ENCODE results near the gene ADAMTS4. TPM values are rescaled to one million over a fixed set of nuclear protein-coding genes. Genes with fewer than 3 reads are reported as not detected.

Gene ADAMTS4
- total RNA-seq, 1 experiment from 2014 or later: 31.6 TPM

DNA sequence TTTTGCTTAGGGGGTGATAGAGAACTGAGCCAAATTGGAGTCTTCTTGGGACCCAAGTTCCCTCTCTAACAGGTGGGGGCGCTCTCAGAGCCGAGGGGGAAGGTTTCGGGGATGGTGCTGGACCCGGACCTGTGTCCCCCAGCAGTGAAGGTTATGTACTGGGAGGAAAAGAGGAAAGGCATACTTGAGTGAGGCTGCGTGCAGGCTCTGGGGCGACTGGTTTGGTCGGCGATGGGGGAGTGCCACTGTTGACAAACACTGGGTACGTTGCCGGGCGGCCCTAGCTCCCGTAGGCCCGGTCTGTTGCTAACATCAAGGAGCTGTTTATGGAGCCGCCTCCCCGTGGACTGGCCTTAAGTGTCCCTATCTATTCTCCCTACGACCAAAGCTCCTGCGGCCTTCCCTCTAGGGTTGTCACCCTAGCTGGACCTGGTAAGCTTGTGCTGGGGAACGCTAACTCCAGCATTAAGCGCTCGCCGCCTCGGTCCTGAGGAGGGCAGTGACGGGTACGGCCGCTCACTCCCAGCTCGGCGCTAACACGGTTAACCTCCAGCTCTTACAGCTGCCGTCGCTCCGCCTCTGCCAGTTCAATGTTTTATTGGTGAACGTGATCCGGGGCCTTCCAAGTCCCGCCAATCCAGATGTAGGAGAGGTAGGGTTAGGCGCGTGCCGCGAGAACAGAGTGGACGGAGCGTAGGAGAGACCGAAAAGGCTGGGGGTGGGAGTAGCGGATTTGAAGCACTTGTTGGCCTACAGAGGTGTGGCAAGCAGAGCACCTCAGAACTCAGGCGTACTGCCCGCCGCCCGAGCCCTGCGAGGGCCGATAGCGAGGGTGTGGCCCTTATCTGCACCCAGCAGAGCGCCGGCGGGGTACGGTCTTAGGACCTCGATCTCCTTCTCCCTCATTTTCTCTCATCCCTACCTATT, 32.8 kb downstream of the ADAMTS4 start, which contains the start of gene PPOX:
Gene PPOX (plus strand): TSS at position 685 of the 927 bp plus-strand sequence. CDS start 422 bp downstream, outside the sequence.
- H3K27ac ChIP-seq (ENCODE audit: low read depth, low read length, poor library complexity, severe bottlenecking): peak within 1 kb of the TSS; percentile 69
- BruUV-seq (replicated peaks): no TSS peak

DNA sequence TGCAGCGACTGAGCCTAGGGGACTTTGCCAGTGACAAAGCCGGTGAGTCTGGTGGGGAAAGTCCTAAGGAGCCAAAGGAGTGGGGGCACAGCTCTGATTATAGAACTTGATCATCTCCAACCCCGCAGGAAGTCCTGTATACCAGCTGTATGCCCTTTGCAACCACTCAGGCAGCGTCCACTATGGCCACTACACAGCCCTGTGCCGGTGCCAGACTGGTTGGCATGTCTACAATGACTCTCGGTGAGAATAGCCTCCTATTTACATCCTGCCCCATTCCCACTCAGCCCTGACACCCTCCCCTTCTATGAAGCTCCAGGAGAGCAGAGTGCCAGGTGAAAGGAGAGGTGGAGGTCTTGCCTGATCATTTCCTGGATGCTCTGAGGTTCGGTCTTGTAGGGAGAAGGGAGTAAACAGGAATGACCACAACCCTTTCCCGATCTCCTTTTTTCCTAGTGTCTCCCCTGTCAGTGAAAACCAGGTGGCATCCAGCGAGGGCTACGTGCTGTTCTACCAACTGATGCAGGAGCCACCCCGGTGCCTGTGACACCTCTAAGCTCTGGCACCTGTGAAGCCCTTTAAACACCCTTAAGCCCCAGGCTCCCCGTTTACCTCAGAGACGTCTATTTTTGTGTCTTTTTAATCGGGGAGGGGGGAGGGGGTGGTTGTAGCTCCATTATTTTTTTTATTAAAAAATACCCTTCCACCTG, 33.8 kb downstream of the ADAMTS4 start:
- BruUV-seq (replicated peaks): no TSS peak
- no peaks in the 10 kb centered on the region for H3K9me3 ChIP-seq (ENCODE audit: low read depth, low read length, poor library complexity, severe bottlenecking)
- POLR2A ChIA-PET (ENCODE audit: low non-redundant PET): interaction anchor here (0.6 kb wide), 1 partner anchor 9 kb away, joined by 5 read pairs; no protein-coding TSS in a partner anchor
- CTCF ChIA-PET: interaction anchor here (0.9 to 1.6 kb wide), 2 partner anchors 34 to 67 kb away, joined by 4 read pairs; partner anchors contain the start of genes ADAMTS4 and KLHDC9
- no peak for DNase-seq (ENCODE audit: low spot score)
- H3K4me1 ChIP-seq (ENCODE audit: insufficient read depth, low read length, poor library complexity, severe bottlenecking): no peaks in the 10 kb centered on the region
- H3K27ac ChIP-seq (ENCODE audit: low read depth, low read length, poor library complexity, severe bottlenecking): peak overlapping the region; percentile 69
- peaks cover 43% of the 10 kb centered on the region for H3K36me3 ChIP-seq (ENCODE audit: insufficient read depth, low read length, poor library complexity, severe bottlenecking)
- intact Hi-C loops (cut with micrococcal nuclease; ENCODE audit: unreplicated experiment): no loop called here
- no peaks in the 10 kb centered on the region for H3K27me3 ChIP-seq (replicated peaks; ENCODE audit: insufficient read depth, low read depth, low read length, poor library complexity)
- TF ChIP-seq EZH2 (IDR thresholded peaks at IDR 0.05; ENCODE audit: borderline replicate concordance, low read depth, low read length, poor library complexity, severe bottlenecking): no peak
- TF ChIP-seq, protein P1, sequence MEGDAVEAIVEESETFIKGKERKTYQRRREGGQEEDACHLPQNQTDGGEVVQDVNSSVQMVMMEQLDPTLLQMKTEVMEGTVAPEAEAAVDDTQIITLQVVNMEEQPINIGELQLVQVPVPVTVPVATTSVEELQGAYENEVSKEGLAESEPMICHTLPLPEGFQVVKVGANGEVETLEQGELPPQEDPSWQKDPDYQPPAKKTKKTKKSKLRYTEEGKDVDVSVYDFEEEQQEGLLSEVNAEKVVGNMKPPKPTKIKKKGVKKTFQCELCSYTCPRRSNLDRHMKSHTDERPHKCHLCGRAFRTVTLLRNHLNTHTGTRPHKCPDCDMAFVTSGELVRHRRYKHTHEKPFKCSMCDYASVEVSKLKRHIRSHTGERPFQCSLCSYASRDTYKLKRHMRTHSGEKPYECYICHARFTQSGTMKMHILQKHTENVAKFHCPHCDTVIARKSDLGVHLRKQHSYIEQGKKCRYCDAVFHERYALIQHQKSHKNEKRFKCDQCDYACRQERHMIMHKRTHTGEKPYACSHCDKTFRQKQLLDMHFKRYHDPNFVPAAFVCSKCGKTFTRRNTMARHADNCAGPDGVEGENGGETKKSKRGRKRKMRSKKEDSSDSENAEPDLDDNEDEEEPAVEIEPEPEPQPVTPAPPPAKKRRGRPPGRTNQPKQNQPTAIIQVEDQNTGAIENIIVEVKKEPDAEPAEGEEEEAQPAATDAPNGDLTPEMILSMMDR (conservative IDR thresholded peaks at IDR 0.05; ENCODE audit: low read depth, low read length): no peak
- H3K4me3 ChIP-seq (ENCODE audit: low read depth, low read length, poor library complexity, severe bottlenecking): peak overlapping the region; percentile 83

More for the DNA sequence above, 32.8 kb downstream of the ADAMTS4 start, which contains the start of gene PPOX:
- Histone ChIP-seq H3K4me1 (ENCODE audit: insufficient read depth, low read length, poor library complexity, severe bottlenecking) (no peaks in the 10 kb centered on the region), H3K27me3 (replicated peaks; ENCODE audit: insufficient read depth, low read depth, low read length, poor library complexity) (no peaks in the 10 kb centered on the region), H3K9me3 (ENCODE audit: low read depth, low read length, poor library complexity, severe bottlenecking) (no peaks in the 10 kb centered on the region), H3K4me3 (ENCODE audit: low read depth, low read length, poor library complexity, severe bottlenecking) (peak within 1 kb of the TSS; percentile 83), H3K36me3 (ENCODE audit: insufficient read depth, low read length, poor library complexity, severe bottlenecking) (peaks cover 44% of the 10 kb centered on the region)
- TF ChIP-seq, protein P1 (conservative IDR thresholded peaks at IDR 0.05; ENCODE audit: low read depth, low read length): peak; percentile 74
- TF ChIP-seq EZH2 (IDR thresholded peaks at IDR 0.05; ENCODE audit: borderline replicate concordance, low read depth, low read length, poor library complexity, severe bottlenecking): no peak
- intact Hi-C loops (cut with micrococcal nuclease; ENCODE audit: unreplicated experiment): no loop called here
- ChIA-PET CTCF (interaction anchor here (0.9 to 1.6 kb wide), 4 partner anchors 33 to 68 kb away, joined by 4 to 6 read pairs (median 4); partner anchors contain the start of genes ADAMTS4, KLHDC9, NDUFS2 and TOMM40L), POLR2A (ENCODE audit: low non-redundant PET) (interaction anchor here (0.6 kb wide), 2 partner anchors 10 to 34 kb away, joined by 5 to 8 read pairs; no protein-coding TSS in a partner anchor)
- DNase-seq (ENCODE audit: low spot score): peak; percentile 98

DNA sequence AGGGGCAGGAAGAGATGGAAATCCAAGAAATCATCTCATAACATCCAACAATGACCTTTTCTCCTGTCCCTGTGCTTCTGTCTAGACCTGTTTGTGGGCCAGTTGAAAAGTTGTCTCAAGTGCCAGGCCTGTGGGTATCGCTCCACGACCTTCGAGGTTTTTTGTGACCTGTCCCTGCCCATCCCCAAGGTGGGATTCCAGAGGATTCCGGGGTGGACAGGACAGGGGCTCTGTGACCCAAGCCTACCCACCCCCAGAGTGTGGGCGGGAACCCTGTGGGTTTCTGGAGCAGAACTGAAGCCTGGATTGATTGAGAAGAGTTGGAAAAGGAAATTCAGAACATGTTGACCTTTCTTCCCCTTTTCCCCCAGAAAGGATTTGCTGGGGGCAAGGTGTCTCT, 35.1 kb downstream of the ADAMTS4 start:
- Histone ChIP-seq H3K27ac (ENCODE audit: low read depth, low read length, poor library complexity, severe bottlenecking) (no peak overlapping the region), H3K9me3 (ENCODE audit: low read depth, low read length, poor library complexity, severe bottlenecking) (no peaks in the 10 kb centered on the region), H3K4me3 (ENCODE audit: low read depth, low read length, poor library complexity, severe bottlenecking) (no peak overlapping the region), H3K27me3 (replicated peaks; ENCODE audit: insufficient read depth, low read depth, low read length, poor library complexity) (no peaks in the 10 kb centered on the region), H3K36me3 (ENCODE audit: insufficient read depth, low read length, poor library complexity, severe bottlenecking) (peaks cover 34% of the 10 kb centered on the region), H3K4me1 (ENCODE audit: insufficient read depth, low read length, poor library complexity, severe bottlenecking) (peaks cover 3% of the 10 kb centered on the region)
- no peak for TF ChIP-seq EZH2 (IDR thresholded peaks at IDR 0.05; ENCODE audit: borderline replicate concordance, low read depth, low read length, poor library complexity, severe bottlenecking)
- TF ChIP-seq, protein P1 (conservative IDR thresholded peaks at IDR 0.05; ENCODE audit: low read depth, low read length): no peak
- POLR2A ChIA-PET (ENCODE audit: low non-redundant PET): interaction anchor here (0.6 kb wide), 1 partner anchor 12 kb away, joined by 5 read pairs; no protein-coding TSS in a partner anchor
- BruUV-seq (replicated peaks): no TSS peak
- DNase-seq (ENCODE audit: low spot score): no peak
- CTCF ChIA-PET: no interaction called here
- intact Hi-C loops (cut with micrococcal nuclease; ENCODE audit: unreplicated experiment): no loop called here
